ENCODE data around the gene LIPE. TPM values are rescaled to one million over a fixed set of nuclear protein-coding genes. Genes with fewer than 3 reads are reported as not detected.
A peak's percentile ranks its signal among the peaks of the same experiment; 100 is the strongest.

The LIPE gene
- total RNA-seq, 1 experiment from 2014 or later, result 7.9 TPM

DNA sequence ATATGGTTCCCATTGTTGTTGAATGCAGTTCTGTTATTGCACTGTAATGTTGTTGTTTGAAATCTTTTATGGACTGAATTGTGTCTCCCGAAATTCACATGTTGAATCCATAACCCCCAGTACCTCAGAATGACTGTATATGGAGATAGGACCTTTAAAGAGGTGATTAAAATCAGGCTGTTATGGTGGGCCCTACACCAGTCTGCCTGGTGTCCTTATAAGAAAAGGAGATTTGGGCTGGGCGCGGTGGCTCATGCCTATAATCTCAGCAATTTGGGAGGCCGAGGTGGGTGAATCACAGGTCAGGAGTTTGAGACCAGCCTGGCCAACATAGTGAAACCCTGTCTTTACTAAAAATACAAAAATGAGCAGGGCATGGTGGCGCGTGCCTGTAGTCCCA lies 8.1 kb upstream of the LIPE start:
- Histone ChIP-seq H3K36me3 (no peaks in the 10 kb centered on the region), H3K27ac (no peak overlapping the region), H3K4me1 (replicated peaks) (no peaks in the 10 kb centered on the region), H3K9me3 (replicated peaks) (no peaks in the 10 kb centered on the region), H3K4me3 (no peak overlapping the region), H3K27me3 (replicated peaks) (no peaks in the 10 kb centered on the region)
- DNase-seq (ENCODE audit: low read depth in 1 of 2, low spot score in 2 of 2), result no peak

DNA sequence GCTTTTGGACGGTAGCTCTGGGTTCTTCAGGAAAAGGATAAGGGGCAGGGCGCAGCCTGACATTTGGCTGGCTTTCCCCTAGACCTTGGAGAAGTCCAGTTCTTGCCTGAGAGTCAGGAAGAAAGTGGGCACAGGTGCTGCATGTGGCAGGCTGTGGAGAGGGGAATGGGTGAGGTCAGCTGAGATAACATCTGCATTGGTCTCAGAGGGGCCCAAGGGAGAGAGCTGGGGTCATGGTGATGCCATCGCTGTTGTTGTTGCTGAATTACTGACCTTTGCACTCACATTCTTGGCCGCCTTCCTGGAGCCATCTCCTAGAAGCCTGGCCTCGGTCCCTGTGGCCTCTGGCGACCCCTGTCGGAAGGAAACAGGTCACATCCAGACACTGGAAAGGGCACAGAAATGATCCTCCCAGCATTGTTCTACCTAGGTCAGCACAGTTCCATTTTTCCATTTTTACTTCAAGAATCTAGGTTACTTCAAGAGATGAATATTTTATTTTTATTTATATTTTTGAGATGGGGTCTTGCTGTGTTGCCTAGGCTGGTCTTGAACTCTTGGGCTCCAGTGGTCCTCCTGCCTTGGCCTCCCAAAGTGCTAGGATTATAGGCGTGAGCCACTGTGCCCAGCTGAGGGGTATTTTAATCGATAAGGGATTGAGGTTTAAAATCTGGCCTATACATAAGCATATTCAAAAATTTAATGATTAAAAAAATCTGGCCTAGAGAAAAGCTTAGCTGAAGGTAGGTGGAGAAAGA lies 6.5 kb upstream of the LIPE start:
- no peaks in the 10 kb centered on the region for H3K36me3 ChIP-seq
- DNase-seq (ENCODE audit: low read depth in 1 of 2, low spot score in 2 of 2), result no peak
- H3K27me3 ChIP-seq (replicated peaks), result no peaks in the 10 kb centered on the region
- no peak overlapping the region for H3K4me3 ChIP-seq
- H3K9me3 ChIP-seq (replicated peaks), result no peaks in the 10 kb centered on the region
- no peak overlapping the region for H3K27ac ChIP-seq
- H3K4me1 ChIP-seq (replicated peaks), result no peaks in the 10 kb centered on the region

DNA sequence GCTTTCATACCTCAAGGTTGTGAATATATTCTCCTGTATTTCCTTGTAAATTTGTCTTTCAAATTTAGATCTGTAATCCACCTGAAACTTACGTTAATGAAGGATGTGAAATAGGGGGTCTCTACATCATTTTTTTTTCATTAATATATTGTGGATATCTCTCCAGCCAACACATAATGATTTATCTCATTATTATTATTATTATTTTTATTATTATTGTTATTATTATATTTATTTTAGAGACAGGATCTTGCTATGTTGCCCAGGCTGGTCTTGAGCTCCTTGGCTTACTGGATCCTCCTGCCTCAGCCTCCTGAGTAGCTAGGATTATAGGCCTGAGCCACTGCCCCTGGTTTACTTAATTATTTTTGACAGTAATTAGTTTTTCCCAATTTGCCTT lies 4.3 kb upstream of the LIPE start:
- no peak for DNase-seq (ENCODE audit: low read depth in 1 of 2, low spot score in 2 of 2)
- H3K36me3 ChIP-seq, result no peaks in the 10 kb centered on the region
- H3K4me3 ChIP-seq, result no peak overlapping the region
- H3K4me1 ChIP-seq (replicated peaks), result no peaks in the 10 kb centered on the region
- H3K27ac ChIP-seq, result no peak overlapping the region
- H3K9me3 ChIP-seq (replicated peaks), result no peaks in the 10 kb centered on the region
- no peaks in the 10 kb centered on the region for H3K27me3 ChIP-seq (replicated peaks)

DNA sequence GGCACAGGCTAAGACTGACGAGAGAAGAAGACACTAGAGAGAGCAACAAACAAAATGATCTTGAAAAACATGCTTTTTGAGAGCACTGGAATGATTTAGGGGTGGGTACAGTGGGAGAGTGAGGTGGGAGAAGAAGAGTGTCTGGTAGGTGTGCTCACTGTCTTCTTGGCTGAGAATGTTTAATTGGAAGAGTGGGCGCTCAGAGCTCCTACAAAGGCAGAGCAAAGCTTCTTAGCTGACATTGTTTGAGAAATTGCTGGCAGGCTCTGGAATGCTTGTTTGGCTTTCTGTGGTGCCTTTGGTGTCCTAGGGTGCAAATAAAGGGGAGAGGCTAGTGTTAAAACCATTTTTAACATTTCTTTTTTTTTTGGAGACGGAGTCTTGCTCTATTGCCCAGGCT lies 1.5 kb upstream of the LIPE start:
- no peak for DNase-seq (ENCODE audit: low read depth in 1 of 2, low spot score in 2 of 2)
- Histone ChIP-seq H3K36me3 (peaks cover 3% of the 10 kb centered on the region; the same call in 1 of the 2 replicates), H3K27me3 (replicated peaks) (no peaks in the 10 kb centered on the region), H3K9me3 (replicated peaks) (no peaks in the 10 kb centered on the region), H3K4me3 (no peak overlapping the region), H3K27ac (no peak overlapping the region), H3K4me1 (replicated peaks) (peaks cover 5% of the 10 kb centered on the region)

DNA sequence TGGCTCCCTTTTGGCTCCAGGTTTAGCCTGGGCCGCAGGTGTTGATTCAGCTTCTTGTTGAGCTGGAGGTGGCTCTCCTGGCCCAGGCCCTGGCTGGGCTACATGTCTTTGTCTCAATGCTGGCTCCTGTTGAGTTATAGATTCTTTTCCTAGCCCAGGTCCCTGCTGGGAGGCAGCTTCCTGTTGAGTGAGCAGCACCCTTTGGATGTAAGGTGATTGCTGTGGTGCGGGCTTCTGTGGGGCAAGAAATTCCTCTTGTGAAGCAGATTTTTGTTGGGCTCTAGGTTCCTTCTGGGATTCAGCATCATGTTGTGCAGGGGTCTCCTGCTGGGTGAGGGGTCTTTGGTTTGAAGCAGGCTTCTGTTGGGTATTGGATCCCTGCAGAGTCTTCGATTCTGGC lies 545 bp downstream of the LIPE start:
- Histone ChIP-seq H3K36me3 (peaks cover 3% of the 10 kb centered on the region; the same call in 1 of the 2 replicates), H3K4me3 (no peak overlapping the region), H3K9me3 (replicated peaks) (no peaks in the 10 kb centered on the region), H3K27ac (no peak overlapping the region), H3K27me3 (replicated peaks) (no peaks in the 10 kb centered on the region), H3K4me1 (replicated peaks) (peaks cover 18% of the 10 kb centered on the region)
- DNase-seq (ENCODE audit: low read depth in 1 of 2, low spot score in 2 of 2), result no peak

DNA sequence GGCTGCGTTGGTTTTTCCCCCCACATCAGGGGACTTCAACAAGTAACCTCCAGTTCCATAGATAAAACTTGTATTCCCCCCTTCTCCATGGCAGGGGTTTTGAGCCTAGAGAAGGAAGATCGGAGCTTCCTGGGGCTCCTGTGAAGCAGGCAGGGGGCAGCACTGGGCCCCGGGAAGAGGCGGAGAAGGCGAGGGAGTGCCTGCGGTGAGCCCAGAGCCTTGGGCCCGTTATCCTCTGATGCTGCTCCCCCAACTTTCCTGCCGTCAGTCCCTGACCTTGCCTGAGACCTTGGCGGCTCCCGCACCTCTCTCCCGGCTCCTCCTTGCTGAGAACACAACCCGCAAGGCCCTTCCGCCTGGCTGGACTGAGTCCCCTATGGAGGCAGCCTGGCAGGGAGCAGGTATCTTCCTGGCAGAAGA lies 2.5 kb downstream of the LIPE start:
- no peaks in the 10 kb centered on the region for H3K27me3 ChIP-seq (replicated peaks)
- H3K4me1 ChIP-seq (replicated peaks), result peaks cover 18% of the 10 kb centered on the region
- H3K9me3 ChIP-seq (replicated peaks), result no peaks in the 10 kb centered on the region
- peaks cover 3% of the 10 kb centered on the region; the same call in 1 of the 2 replicates for H3K36me3 ChIP-seq
- no peak for DNase-seq (ENCODE audit: low read depth in 1 of 2, low spot score in 2 of 2)
- H3K4me3 ChIP-seq, result no peak overlapping the region
- H3K27ac ChIP-seq, result no peak overlapping the region

DNA sequence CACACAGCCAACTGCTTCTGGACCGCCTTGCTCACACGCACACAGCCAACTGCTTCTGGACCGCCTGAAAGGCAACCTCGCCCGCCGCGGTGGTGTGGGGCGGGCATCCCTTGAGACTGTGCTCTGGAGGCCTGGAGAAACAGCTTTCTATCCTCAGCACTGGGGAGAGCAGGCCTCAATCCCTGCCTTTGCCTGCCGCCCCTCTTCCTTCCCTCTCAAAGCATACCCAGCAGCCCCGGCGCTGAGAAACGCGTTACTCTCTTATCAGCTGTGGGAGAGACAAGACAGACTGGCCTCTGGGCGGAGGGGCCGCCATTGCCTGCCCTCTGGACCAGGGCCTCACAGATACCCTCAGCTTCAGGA lies 2.9 kb downstream of the LIPE start:
- Histone ChIP-seq H3K36me3 (peaks cover 3% of the 10 kb centered on the region; the same call in 1 of the 2 replicates), H3K4me1 (replicated peaks) (peaks cover 18% of the 10 kb centered on the region), H3K27ac (no peak overlapping the region), H3K4me3 (no peak overlapping the region), H3K9me3 (replicated peaks) (no peaks in the 10 kb centered on the region), H3K27me3 (replicated peaks) (no peaks in the 10 kb centered on the region)
- no peak for DNase-seq (ENCODE audit: low read depth in 1 of 2, low spot score in 2 of 2)

DNA sequence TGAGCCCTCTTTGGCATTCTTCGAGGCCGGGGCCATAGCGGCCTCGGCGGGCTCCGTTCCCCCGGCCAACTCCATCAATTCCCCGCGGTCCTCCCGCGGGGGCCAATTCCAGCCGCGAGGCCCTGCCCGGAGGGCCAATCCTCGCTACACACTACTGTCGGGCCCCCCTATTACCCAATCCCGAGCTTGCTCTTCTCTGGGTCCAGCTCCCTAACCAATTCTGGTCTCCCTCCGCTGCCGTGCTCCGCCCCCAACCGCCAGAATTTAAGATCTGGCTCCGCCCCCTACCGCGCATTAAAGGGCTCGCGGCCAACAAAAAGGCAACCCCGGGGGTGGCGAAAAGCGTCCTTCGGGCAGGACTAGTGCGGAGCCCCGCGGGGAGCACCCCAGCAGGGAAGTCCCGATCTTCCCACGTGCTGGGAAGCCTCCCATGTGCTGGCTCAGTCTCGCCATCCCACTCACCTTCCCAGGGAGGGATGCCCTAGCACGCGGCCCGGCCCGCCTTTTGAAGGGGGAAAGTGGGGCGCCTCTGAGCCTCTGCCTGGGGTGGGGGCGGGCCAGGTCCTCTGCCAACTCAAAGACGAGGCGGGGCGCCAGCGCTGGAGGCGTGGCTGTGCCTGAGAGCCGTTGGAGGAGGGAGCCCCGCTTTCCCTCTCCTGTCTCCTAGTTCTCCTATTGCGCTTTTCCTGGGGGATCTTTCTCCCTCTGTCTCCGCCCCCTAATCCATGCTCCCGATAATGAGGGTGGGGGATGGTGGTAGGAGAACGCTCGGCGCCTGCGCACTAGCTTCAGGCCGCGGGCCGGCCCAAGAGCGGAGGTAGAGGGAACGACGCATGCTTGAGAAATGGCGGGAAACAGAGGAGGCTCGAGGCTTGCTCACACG lies 3.5 kb downstream of the LIPE start:
- Histone ChIP-seq H3K4me1 (replicated peaks) (peaks cover 18% of the 10 kb centered on the region), H3K27ac (no peak overlapping the region), H3K27me3 (replicated peaks) (no peaks in the 10 kb centered on the region), H3K9me3 (replicated peaks) (no peaks in the 10 kb centered on the region), H3K4me3 (peak overlapping the region; percentile 62), H3K36me3 (peaks cover 3% of the 10 kb centered on the region; the same call in 1 of the 2 replicates)
- DNase-seq (ENCODE audit: low read depth in 1 of 2, low spot score in 2 of 2), result peak; percentile 88 to 94

DNA sequence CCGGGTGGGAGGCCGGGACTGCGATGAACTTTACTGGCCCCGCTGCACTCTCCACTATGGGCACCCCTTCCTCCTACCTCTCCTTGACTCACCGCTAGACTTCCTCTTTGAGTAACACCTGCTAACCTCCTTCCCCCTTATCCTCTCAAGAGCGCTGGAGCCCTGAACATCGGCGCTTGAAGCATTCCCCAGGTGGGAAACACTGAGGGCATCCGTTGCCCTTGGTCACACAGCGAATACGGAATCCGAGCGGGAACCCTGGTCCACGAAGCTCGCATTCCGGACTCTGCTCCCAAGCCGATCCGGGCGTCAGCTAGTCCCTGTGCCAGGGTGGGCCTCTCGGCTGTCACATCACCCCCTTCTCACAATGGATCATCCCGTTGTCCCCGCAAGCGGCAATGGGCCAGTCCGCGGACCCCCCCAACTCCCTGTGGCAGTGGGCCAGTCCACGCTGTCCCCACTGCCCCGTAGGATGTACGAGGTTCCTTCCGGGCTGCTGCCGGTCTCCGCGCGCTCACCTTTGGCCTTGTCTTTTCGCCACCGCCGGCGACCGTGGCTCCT lies 4.2 kb downstream of the LIPE start:
- no peaks in the 10 kb centered on the region for H3K9me3 ChIP-seq (replicated peaks)
- H3K27me3 ChIP-seq (replicated peaks), result no peaks in the 10 kb centered on the region
- peak overlapping the region; percentile 62 for H3K4me3 ChIP-seq
- peaks cover 18% of the 10 kb centered on the region for H3K4me1 ChIP-seq (replicated peaks)
- H3K36me3 ChIP-seq, result peaks cover 3% of the 10 kb centered on the region; the same call in 1 of the 2 replicates
- DNase-seq (ENCODE audit: low read depth in 1 of 2, low spot score in 2 of 2), result peak; percentile 18 to 52
- H3K27ac ChIP-seq, result no peak overlapping the region

DNA sequence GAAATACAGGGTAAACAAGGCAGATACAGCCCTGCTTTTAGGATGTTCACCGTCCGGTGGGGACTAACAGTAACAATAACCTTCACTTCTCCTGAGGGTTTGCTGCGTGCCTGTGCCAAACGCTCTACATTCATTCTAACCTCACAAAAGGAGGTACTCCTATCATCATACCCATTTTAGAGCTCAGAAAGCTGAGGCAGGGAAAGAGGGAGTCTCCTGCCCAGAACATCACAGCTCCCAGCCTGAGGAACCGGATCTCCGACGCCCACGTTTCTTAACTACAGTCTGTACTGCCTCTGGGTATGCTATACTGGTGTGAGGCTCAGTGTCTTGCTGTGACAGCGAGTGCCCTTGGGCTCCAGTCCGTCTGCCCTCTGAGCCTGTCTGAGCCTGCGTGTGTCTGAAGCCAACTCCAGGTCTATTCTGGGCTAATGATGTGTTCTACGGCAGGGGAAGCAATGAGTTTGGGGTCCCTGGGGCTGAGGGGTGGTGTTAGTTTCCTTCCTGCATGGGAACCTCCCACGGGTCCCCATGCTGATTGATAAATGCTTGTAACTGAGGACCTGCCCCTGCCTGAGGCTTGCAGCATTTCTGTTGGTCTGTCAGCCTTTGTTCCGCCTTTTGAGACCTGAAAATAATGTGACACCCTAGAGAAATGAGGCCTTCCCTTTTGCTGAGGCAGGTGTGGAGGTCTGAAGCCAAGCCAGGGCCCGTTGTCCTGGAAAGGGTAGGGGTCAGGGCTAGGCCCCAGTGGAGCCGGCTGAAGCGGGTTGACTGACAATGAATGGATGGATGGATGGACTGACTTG lies 4.9 kb downstream of the LIPE start:
- H3K4me1 ChIP-seq (replicated peaks), result peaks cover 18% of the 10 kb centered on the region
- H3K36me3 ChIP-seq, result peaks cover 3% of the 10 kb centered on the region; the same call in 1 of the 2 replicates
- DNase-seq (ENCODE audit: low read depth in 1 of 2, low spot score in 2 of 2), result no peak
- no peaks in the 10 kb centered on the region for H3K27me3 ChIP-seq (replicated peaks)
- H3K27ac ChIP-seq, result no peak overlapping the region
- H3K4me3 ChIP-seq, result peak overlapping the region; percentile 62
- H3K9me3 ChIP-seq (replicated peaks), result no peaks in the 10 kb centered on the region

DNA sequence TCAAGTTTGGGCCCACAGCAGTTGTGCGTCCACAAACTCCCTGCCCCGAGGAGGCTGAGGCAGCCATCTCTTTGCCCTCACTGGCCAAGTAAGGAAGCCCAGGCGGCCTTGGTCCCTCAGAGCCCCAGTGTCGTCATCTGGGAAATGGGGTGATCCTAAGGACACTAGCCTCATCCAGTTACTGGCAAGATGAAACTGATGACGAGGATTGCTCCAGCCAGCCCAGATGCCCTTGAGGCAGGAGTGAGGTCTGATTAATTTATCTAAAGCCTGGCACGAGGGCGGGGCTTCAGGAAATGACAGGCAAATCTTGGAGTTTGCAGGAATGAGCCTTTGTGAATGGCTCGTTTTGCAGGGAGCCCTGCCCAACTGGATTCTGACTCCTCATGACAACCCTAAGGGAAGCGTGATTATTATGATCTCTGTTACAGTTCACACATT lies 5.6 kb downstream of the LIPE start:
- no peaks in the 10 kb centered on the region for H3K27me3 ChIP-seq (replicated peaks)
- H3K27ac ChIP-seq, result no peak overlapping the region
- no peak overlapping the region for H3K4me3 ChIP-seq
- H3K4me1 ChIP-seq (replicated peaks), result peaks cover 18% of the 10 kb centered on the region
- peaks cover 3% of the 10 kb centered on the region; the same call in 1 of the 2 replicates for H3K36me3 ChIP-seq
- no peaks in the 10 kb centered on the region for H3K9me3 ChIP-seq (replicated peaks)
- no peak for DNase-seq (ENCODE audit: low read depth in 1 of 2, low spot score in 2 of 2)

DNA sequence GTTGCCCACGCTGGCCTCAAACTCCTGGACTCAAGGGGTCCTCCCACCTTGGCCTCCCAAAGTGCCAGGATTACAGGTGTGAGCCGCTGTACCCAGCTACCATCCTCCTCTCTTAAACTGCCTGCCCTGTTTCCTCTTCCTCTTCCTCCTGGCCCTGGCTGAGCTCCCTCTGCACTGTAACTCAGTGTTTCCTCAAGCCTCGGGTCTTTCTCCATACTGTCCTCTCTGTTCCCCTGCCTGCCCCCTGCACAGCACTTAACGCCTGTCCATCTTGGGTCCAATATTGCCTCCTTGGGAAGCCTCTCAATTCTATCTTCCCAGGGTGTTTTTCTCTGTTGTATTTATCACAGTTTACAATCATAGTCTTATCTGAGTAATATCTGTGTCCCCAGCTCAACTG lies 6.1 kb downstream of the LIPE start:
- no peak overlapping the region for H3K27ac ChIP-seq
- H3K36me3 ChIP-seq, result peaks cover 3% of the 10 kb centered on the region; the same call in 1 of the 2 replicates
- no peak overlapping the region for H3K4me3 ChIP-seq
- no peaks in the 10 kb centered on the region for H3K27me3 ChIP-seq (replicated peaks)
- peaks cover 18% of the 10 kb centered on the region for H3K4me1 ChIP-seq (replicated peaks)
- DNase-seq (ENCODE audit: low read depth in 1 of 2, low spot score in 2 of 2), result no peak
- H3K9me3 ChIP-seq (replicated peaks), result no peaks in the 10 kb centered on the region

DNA sequence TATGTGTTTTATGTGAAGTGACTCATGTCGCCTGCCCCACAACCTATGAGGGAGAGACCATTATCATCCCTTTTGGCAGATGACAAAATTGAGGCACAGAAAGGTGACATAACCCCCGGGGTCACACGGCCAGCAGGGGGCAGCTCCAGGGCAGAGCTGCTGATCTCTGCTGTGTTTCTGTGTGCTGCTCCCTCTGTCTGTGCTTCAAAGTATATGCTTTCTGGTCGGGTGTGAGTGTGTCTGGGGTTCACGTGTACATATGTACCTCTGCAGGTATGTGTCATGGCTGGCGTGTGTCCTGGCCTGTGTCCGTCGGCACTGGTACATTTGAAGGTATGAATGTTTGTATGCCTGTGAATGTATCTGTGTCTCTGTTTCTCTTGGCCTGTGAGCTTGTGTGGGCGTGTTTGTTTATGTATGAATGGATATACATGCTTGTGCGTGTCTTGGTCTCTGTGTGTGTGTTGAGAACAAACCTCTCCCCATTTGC lies 7.1 kb downstream of the LIPE start:
- peaks cover 18% of the 10 kb centered on the region for H3K4me1 ChIP-seq (replicated peaks)
- H3K27ac ChIP-seq, result no peak overlapping the region
- H3K9me3 ChIP-seq (replicated peaks), result no peaks in the 10 kb centered on the region
- no peaks in the 10 kb centered on the region for H3K27me3 ChIP-seq (replicated peaks)
- DNase-seq (ENCODE audit: low read depth in 1 of 2, low spot score in 2 of 2), result peak in 1 of 2 experiments; percentile 40
- no peak overlapping the region for H3K4me3 ChIP-seq
- peaks cover 3% of the 10 kb centered on the region; the same call in 1 of the 2 replicates for H3K36me3 ChIP-seq

All from SJSA1 (cell line).